Activated CD4-positive, alpha-beta T cell treated with anti-CD3 and anti-CD28 coated beads for 1 hour (primary cell): ENCODE measurements around the gene GPX4.
A peak's percentile ranks its signal among the peaks of the same experiment; 100 is the strongest.
"Not testable (repeated sequence)": the region's sequence is repeated elsewhere in the genome, so short reads cannot be mapped to it uniquely, and the experiment has no call there.

Experiments
- DNase-seq: peaks from one replicate; pipeline ENCODE4 v3.0.0-alpha.2; 2020

The GPX4 gene

DNA sequence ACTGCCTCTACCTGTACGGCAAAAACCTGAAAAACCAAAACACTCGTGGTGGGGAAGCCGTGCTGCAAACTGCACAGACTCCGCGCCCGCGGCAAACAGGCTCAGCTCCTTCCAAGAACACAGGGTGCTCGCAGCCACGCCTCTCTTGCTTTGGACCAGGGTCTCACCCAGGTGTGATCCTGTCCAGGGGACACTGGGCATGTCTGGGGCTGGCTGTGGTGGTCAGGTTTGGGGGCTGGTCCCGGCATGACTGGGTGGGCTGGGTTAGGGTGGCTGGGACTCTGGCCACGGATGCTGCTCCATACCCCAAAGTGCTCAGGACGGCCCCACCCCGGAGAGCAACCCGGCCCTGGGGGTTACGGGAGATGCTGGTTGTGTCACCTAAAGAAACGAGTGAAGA is 13.9 kb downstream of the GPX4 start:
- DNase-seq: no peak

DNA sequence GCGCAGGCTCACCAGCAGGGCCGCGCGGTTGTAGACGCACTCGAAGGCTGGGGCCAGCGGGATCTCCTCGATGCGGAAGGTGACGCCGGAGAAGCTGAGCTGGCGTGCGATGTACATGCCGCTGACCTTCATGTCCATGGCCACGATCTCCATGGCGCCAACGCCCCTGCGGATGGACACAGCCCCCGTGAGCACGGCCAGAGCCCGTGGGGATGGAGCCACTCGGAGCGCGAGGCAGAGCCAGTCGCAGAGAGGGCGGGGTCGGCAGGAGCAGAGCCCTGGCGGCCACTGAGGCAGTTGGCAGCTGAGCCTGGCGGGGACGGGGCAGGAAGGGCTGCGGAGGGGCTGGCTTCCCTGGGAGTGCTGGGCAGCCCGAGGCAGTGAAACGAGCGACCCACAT is 15.2 kb downstream of the GPX4 start:
- DNase-seq: no peak

DNA sequence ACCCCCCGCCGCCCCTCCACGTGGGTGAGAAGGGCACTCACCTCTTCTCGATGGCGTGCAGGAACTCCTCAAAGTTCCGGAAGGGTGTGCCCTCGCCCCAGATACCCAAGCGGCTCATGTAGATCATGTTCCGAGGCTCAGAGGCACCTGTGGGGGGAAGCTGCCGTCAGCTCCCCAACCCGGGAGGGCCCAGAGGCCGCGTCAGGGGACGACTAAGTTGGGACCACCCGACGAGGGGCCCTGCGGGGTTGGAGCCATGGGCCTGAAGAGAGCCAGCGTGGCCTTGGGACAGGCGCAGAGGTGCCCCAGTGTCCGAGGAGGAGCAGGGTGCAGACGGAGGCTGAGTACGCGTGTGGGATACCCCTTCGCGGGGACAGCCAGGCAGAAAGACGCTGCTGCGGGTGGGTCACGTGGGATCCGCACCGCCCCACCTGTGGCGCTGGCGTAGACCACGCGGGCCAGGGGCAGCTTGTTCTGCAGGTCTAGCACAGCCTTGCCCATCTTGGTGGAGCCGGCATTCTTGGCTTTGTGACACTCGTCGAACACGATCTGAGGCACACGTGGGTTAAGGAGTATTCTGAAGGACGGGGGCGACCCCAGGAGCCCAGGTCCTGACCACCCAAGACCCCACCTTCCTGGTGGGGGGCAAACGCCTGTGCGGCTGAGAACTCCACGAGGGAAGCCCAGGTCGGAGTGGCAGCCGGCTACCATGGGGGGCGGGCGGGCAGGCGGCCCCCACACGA is 15.9 kb downstream of the GPX4 start:
- DNase-seq: no peak

DNA sequence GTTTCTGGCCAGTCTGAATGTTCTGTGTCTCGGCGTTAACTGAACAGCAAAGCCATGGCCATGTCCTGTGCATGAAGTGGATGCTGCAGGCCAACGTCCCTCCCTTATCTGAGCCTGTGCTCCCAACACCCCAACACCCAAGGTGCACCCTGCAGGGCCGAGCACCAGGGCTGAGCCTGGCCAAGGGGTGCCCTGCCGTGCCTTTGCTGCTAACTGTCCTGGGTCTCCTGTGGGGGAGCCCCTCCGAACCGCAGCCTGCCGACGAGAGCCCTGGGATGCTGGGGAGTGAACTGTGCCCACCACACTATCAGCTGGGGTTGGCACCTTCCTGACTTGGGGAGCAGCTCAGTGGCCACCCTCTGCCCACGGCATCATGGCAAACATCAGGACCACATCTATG is 17.6 kb downstream of the GPX4 start:
- DNase-seq: no peak

DNA sequence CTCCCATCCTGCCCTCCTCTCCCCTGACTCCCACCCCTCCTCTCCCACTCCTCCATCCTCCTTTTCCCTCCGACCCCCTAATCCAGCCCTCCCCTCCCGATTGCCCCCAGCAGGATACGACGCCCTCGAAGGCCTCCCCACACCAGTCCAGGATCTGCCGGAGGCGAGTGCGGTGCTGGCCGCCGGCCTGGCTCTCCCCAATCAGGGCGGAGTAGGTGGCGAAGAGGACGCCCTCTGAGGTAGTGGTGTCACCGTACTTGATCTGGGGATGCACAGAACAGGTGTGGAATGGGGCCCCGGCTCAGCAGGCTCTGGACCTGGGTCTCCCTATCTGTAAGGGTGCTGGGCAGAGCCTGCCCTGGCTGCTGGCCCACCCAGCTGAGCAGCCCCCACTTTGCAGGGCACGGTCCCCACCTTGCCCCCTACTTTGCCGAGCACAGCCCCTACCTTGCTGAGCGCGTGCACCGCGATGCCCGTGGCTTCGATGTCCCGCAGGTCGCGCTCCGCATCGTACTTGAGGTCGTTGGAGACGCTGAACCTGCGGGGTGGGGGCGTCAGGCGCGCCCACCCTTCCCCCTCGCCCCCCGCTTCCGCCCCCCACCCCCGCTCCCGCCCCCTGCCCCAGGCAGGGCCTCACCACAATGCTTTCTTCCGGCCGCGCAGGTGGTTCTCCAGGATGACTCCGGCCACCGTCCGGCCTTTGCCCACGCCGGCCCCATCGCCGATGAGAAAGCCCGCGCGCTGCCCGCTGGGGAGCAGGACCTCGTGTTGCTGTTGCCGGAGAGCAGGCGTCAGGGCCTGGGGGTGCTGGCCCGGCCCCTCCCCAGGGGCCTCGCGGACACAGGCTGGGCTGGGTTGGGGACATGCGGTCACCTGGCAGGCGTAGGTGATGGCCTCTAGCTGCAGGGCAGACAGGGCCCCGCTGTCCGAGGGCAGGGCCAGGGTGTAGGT is 18.5 kb downstream of the GPX4 start:
- DNase-seq: no peak

DNA sequence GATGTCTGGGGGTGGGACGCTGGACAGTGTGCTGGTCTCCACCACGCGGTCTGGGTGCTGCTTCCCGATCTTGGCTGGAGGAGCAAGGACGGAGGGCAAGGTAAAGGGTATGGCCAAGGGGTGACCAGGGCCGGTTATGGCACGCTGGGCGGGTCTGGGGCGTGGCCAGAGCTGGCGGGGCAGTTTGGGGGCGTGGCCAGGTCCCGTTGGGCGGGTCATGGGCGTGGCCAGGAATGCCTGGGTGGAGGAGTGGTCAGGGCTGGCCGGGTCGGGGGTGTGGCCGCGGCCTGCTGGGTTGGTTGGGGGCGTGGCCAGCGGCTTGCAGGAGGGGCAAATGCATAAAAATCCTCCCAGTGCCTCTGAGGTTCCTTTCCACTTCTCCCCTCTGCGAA is 19.2 kb downstream of the GPX4 start:
- DNase-seq: no peak

DNA sequence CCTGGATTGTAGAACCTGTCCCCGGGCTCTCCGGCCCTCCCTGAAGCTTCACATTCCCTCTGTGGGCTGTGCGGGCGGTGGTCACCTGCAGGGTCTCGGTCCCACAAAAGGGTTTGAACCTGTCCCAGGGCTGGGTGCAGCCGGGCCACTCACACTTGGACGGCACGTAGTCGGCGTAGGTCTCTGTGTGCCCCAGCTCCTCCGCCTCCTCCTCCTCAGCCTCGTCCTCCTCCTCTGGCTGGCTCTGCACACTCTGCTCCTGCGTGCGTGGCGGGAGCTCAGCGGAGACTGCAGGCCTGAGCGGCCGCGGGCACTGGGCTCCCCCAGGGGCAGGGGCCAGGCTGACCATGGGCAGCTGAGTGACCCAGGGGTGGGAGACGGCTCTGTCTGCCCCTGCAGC is 19.6 kb downstream of the GPX4 start:
- no peak for DNase-seq

DNA sequence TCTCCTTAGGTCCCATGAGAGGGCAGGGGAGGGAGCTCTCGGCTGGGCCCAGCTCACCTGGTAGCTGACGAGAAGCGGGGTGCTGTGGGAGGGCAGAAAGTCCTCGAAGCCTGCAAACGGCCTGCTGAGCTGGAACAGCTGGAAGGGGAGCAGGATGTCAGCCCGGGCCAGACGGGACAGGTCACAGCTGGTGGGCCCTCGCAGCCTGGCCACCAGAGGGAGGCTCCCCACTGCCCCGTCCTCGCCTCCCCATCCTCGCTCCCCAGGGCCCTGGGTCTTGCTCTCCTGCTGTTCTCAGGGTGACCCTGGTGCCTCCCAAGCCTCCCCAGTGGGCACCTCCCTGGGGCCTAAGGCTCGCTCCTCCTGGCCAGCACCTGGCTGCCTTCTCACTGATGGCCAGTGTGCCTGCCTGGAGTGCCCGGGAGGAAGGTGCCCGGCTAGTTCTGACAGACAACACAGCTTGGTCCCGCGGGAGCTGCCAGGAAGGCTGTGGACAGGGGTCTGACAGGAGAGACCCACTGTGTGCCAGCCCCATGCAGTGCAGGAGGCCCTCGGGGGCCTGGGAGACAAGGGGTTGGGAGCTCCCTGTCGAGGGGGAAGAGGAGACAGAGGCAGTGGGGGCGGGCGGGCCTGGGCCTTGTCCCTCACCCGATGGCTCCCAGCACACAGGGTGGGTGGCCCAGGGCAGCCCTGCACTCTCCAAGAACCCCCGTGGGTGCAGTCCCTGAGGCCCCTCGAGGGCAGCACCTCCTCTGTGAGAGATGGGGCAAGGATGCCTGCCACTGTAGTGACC is 20.3 kb downstream of the GPX4 start:
- DNase-seq: no peak

DNA sequence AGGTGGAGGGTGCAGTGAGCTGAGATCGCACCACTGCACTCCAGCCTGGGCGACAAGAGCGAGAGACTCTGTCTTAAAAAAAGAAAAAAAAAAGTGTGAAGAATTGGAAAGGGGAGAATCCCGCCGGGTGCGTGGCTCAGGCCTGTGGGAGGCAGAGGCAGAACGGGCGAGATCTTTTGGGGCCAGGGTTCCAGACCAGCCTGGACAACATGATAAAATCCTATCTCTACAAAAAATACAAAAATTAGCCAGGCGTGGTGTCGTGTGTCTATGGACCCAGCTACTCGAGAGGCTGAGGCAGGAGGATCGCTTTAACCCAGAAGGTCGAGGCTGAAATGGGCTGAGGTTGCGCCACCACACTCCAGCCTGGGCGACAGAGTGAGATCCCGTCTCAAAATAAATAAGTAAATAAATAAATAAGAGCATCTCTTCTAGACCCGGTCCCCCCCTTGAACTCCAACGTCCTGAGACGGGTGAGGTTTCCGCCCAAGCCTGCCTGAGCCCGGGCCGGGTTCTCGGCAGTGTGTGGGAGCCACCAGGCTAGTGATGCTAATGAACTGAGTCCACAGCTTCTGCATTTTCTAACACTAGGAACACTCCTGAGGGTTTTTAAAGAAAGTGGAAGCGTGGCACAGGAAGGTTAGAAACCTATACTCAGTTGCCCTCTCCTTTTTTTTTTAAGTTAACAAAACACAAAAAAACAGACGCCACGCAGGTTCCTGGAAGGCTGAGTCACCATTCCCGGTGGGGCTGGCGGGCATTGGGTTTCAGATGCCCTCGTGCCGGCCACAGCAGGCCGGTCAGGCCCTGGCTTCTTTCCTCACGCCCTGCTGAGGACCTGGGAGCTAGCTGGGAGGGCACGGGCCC is 22.0 kb downstream of the GPX4 start:
- no peak for DNase-seq

DNA sequence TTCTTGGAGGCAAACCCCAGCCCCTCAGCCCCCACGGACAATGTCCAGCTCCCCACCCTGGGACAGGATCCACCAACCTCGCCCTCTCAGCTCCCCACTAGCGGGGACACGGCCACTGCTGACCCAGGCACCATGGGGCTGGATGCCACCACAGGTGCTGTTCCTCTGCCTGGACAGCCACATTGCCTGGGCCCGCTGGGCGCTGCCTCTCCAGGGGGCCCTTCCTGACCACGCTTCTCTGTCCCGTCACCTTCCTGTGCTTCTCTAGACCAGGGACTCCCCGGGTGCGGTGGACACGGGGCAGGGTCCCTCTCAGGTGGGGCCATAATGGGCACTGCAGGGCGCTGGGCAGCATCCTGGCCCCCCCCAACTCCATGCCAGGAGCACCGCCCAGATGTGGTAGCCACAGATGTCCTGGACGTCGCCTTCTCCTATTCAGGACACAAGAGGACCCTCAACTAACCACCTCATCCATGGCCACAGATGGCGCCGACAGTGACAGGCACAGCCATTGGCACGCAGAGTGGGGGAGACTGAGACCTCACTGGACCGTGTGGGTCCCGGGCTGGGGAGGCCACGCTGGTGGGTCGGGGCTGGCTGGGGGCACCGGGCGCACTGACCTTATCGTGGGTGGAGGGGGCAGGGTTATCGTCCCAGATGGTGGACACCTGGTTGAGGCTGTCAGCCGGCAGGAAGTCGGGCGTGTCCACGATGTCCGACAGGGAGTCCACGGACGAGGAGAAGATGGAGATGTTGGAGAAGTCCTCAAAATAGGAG is 23.4 kb downstream of the GPX4 start:
- DNase-seq: no peak

DNA sequence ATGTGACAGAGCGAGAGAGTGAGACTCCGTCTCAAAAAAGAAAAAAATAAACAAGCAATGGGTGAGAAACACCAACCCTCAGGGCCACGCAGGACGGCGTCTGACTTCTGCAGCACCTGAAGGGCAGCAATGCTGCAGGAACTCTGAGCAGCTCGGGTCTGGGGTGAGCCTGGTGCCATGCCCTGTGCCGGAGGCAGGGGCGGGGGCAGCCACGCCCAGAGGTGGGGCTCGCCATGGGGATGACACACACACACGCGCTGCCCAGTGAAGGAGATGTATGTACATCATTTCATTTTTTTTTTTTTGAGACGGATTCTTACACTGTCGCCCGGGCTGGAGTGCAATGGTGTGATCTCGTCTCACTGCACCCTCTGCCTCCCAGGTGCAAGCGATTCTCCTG is 24.3 kb downstream of the GPX4 start:
- no peak for DNase-seq

DNA sequence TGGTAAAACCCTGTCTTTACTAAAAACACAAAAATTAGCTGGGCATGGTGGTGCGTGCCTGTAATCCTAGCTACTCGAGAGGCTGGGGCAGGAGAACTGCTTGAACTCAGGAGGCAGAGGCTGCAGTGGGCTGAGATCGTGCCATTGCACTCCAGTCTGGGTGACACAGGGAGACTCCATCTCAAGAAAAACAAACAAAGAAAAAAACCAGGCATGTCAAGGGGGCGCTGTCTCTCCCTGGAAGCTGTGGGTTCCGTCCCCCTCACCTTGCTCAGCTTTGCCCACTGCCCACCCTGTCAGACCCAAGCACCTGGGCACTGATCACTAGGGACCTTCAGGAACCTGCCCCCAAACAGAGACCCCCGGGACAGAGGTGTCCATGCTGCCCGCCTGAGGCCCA is 25.3 kb downstream of the GPX4 start:
- not testable (repeated sequence) for DNase-seq

DNA sequence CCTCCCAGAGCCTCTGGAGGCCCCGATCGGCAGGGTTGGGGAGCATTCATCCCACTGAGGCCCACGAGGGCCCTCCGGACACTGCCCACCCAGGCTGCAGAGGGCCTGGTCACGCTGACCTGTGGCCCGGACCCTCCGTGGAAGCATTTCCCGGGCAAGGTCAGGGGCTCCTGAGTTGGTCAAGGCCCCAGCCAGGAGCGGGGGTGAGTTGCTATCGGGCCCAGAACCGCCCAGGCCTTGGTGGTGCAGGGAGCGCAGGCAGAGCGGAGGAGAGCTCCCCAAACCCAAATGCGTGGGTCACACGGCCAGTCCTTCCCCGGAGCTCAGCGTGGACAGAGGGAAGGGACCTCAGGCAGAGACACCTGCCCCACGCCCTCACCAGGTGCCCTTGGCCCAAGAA is 25.7 kb downstream of the GPX4 start:
- DNase-seq: no peak

DNA sequence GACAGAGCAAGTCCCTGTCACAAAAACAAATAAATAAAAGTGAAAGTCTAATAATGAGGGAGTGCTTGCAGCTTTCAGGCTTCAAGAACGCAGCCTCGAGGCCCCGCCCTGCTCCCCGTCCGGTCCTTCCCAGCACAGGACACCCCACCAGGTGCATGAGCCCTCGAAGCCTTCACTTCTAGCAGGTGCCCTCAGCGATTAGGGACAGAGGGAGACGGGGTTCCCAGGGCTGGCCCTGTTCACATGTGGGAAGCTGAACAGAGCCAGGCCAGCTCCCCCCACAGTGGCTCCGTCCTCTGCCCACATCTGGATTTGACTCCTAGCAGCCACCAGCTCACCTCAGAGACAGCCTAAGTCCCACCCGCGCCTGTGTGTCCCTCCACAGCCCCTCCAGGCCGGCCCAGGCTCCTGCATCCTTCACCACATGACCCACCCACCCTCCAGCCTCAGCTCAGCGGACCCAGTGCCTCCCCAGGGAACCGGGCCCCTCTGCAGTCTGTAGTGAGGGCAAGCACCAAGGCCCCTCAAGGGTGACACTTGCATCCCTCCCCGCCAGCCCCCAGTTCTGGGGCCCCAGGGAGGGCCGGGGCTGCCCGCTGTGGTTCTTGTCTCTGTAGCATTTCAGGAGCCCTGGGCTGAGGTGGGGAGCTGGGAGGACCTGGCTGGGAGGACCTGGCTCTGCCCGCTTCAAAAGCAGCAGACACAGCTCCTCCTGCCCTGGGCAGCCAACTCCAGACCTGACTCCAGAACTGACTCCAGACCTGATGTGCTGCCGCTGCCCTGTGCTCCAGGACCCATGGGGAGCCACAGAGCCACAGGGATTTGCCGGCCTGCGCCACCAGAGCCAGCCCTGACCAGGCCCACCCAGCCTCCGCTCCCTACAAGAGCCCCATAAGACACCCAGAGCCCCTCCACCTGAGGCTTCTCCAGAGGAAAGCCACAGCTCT is 27.2 kb downstream of the GPX4 start:
- DNase-seq: no peak

DNA sequence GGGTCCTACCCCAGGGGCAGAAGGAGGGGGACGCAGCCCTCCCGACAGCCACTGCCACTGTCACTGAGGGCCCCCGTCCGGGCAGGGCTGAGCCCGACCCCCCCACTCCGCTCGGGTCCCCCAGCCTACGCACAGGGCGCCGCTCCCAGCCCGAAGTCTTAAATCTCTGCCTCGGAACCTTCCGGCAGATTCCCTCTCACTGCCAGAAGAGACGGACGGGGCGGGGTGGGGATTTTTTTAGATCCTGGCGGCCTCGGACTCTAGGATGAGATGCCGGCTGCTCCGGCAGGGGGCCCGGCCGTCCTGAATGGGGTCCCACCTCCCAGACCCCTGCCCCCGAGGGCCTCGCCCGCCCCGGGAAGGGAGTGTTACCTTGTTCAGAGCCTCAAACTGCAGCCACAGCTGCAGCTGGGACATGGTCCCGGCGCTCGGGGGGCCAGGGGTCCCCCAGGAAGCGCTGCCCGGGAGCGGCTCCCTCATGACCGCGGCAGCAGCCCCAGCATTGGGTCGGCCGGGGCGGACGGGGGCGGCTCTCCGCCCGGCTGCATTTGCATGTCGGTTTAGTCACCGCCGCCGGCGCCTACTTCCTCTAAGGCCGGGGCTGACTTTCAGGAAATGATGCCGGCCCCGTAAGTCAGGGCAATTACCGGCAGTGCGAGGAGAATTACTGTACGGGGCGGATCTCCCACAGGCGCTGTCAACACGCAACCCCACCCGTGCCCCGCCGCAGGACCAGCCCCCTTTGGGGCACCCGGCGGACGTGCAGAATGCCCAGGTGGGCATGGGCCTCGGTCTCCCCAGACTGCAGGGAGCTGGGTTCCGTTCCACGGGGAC is 28.1 kb downstream of the GPX4 start:
- peak; percentile 81 for DNase-seq

DNA sequence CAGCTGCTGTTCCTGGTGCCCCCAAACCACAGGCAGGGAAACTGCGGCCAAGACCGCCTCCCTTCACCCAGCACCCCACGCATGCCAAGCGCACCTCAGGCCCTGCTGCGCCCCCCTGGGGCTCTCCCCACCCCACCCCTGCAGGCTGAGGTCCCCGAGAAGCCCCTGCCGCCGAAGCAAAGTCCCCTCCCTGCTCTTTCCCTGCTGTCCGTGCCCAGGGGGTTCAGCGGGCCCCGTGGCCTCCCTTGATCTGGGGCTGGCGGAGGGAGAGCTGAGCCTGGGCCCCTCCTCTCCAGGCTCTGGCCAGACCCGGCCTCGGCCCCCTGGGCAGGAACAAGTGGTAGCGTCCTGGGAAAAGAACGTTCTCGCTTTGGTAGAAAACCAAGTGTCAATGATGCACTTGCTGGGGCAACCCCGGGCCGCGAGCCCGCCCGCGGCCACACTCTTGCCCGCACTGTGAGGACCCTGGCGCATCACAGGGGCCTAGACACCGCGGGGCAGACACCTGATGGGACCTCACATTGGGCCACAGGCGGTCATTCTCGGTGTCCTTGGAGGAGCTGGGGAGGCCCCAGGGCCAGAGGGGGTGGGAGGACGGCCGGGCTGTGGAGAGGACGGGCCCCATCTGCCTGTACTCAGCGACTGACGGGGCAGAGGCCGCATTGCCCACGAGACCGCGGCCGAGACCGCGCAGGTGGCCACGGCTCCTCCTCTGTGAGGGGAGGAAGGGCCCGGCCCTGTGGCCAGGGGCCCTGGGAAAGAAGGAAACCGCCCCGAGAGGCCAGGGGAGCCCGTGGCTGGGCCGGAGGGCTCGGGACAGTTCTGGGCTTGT is 29.0 kb downstream of the GPX4 start:
- no peak for DNase-seq

DNA sequence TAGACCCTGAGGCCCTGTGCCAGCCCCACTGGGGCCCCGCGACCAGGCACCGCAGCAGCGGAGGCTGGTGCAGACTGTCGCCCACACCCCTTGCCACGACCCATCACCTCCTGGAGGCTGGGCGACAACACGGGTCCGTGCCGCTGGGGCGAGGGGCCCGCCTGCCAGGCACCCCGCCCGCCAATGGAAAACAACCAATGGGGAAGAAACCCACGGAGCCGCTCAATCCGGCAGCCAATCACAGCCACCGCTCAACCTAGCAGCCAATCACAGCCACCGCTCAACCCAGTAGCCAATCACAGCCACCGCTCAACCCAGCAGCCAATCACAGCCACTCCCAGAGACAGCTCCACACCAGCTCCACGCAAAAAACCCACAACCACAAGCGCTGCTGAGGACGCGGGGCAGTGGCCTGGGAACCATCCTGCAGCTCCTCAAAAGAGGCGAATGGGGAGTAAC is 29.7 kb downstream of the GPX4 start:
- DNase-seq: peak; percentile 54

DNA sequence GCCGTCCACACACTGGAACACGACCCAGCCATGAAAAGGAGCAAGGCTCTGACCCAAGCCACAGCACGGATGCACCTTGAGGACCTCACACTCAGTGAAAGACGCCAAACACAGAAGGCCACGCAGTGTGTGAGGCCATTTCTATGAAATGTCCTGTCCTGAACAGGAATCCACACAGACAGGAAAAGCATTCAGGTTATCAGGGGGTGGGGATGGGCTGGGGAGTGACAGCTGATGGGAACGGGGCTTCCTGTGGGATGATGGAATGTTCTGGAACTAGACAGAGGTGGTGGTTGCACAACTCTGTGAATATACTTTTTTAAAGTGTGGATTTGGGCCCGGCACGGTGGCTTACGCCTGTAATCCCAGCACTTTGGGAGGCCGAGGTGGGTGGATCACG is 30.6 kb downstream of the GPX4 start:
- DNase-seq: no peak
